OCI-LY1 (cell line): ENCODE measurements around the gene CASZ1.

Experiments
- H2AFZ ChIP-seq: fragments of 200-600 bp; sonication (generic), shearing (Covaris generic); 2 replicates; pipeline ENCODE4 v1.6.0; 2014; ENCODE audit warnings: antibody characterized with exemption, mild to moderate bottlenecking, low read length
- H3F3A ChIP-seq: fragments of 200-600 bp; sonication (generic), shearing (Covaris generic); 2 replicates; pipeline ENCODE4 v1.6.0; 2014; ENCODE audit warnings: mild to moderate bottlenecking, antibody characterized with exemption, low read length, moderate library complexity; ENCODE audit not compliant: insufficient read depth
- H3K27ac ChIP-seq: fragments of 200-600 bp; sonication (generic); 2 replicates; pipeline ENCODE4 v1.5.1; 2014; ENCODE audit warnings: low read length, mixed run types, mild to moderate bottlenecking, low read depth; ENCODE audit not compliant: poor library complexity, severe bottlenecking
- H3K27me3 ChIP-seq: fragments of 200-600 bp; sonication (generic); 2 replicates; pipeline ENCODE4 v1.6.0; 2014; ENCODE audit warnings: antibody characterized with exemption, mild to moderate bottlenecking, low read length, moderate library complexity; ENCODE audit not compliant: insufficient read depth
- H3K36me3 ChIP-seq: fragments of 200-600 bp; sonication (generic); 2 replicates; pipeline ENCODE4 v1.6.1; 2014; ENCODE audit warnings: mild to moderate bottlenecking, antibody characterized with exemption, low read length, moderate library complexity, mixed read lengths; ENCODE audit not compliant: insufficient read depth
- H3K4me1 ChIP-seq: fragments of 200-600 bp; sonication (generic); 2 replicates; pipeline ENCODE4 v1.5.1; 2014; ENCODE audit warnings: mild to moderate bottlenecking, low read length, moderate library complexity; ENCODE audit not compliant: insufficient read depth, severe bottlenecking
- H3K4me2 ChIP-seq: fragments of 200-600 bp; sonication (generic), shearing (Covaris generic); 2 replicates; pipeline ENCODE4 v1.6.1; 2014; ENCODE audit warnings: low read length
- H3K4me3 ChIP-seq: fragments of 200-600 bp; sonication (generic); 2 replicates; pipeline ENCODE4 v1.5.1; 2014; ENCODE audit warnings: low read length, low read depth, mild to moderate bottlenecking, mixed read lengths; ENCODE audit not compliant: poor library complexity, severe bottlenecking
- H3K79me2 ChIP-seq: fragments of 200-600 bp; shearing (Covaris generic); 2 replicates; pipeline ENCODE4 v1.6.1; 2016; ENCODE audit warnings: mixed run types, low read length, mixed read lengths; ENCODE audit not compliant: insufficient read depth
- H3K9ac ChIP-seq: fragments of 200-600 bp; sonication (generic), shearing (Covaris generic); 2 replicates; pipeline ENCODE4 v1.6.1; 2014; ENCODE audit warnings: mild to moderate bottlenecking, low read length, mixed read lengths
- H3K9me2 ChIP-seq: fragments of 200-600 bp; sonication (generic), shearing (Covaris generic); 2 replicates; pipeline ENCODE4 v1.6.1; 2014; ENCODE audit warnings: low read depth, mild to moderate bottlenecking, low read length, mixed read lengths
- H3K9me3 ChIP-seq: fragments of 200-600 bp; shearing (Covaris generic); 2 replicates; pipeline ENCODE4 v1.6.1; 2014; ENCODE audit warnings: low read length, mixed read lengths
- H4K20me1 ChIP-seq: fragments of 200-600 bp; sonication (generic), shearing (Covaris generic); 2 replicates; pipeline ENCODE4 v1.6.0; 2016; ENCODE audit warnings: mild to moderate bottlenecking, low read length; ENCODE audit not compliant: insufficient read depth
- CTCF ChIP-seq: fragments of 200-600 bp; sonication (generic), shearing (Covaris generic); IDR thresholded peaks from 2 replicates; pipeline ENCODE4 v1.5.1; 2017; ENCODE audit warnings: mild to moderate bottlenecking, antibody characterized with exemption, low read length, moderate library complexity, mixed read lengths
- EZH2 ChIP-seq: fragments of 200-600 bp; sonication (generic), shearing (Covaris generic); IDR thresholded peaks from 2 replicates; pipeline ENCODE4 v1.8.0; 2017; ENCODE audit warnings: borderline replicate concordance, mixed run types, mild to moderate bottlenecking, antibody characterized with exemption, low read length, moderate library complexity, mixed read lengths

Gene CASZ1

GRCh38 chr1:10821388-10821787 is 24.9 kb upstream of the CASZ1 start:
- H3K27me3 ChIP-seq: peaks cover 3% of the 10 kb centered on the region; the same call in 1 of the 2 replicates
- H3K9ac ChIP-seq: no peak overlapping the region
- H3K79me2 ChIP-seq: no peaks in the 10 kb centered on the region
- no peak overlapping the region for H3K4me3 ChIP-seq
- no peak overlapping the region for H2AFZ ChIP-seq
- H3K9me3 ChIP-seq: no peaks in the 10 kb centered on the region
- no peaks in the 10 kb centered on the region for H3F3A ChIP-seq
- no peaks in the 10 kb centered on the region for H3K4me1 ChIP-seq
- no peaks in the 10 kb centered on the region for H4K20me1 ChIP-seq
- H3K27ac ChIP-seq: no peak overlapping the region
- H3K4me2 ChIP-seq: no peak overlapping the region
- H3K36me3 ChIP-seq: no peaks in the 10 kb centered on the region
- TF ChIP-seq EZH2 (no peak), CTCF (no peak)
- no peaks in the 10 kb centered on the region for H3K9me2 ChIP-seq

- Histone ChIP-seq H3F3A (no peaks in the 10 kb centered on the region), H3K79me2 (no peaks in the 10 kb centered on the region), H3K9me3 (no peaks in the 10 kb centered on the region), H3K9me2 (no peaks in the 10 kb centered on the region), H2AFZ (no peak overlapping the region), H3K27me3 (peaks cover 3% of the 10 kb centered on the region; the same call in 1 of the 2 replicates), H3K36me3 (no peaks in the 10 kb centered on the region), H4K20me1 (no peaks in the 10 kb centered on the region), H3K9ac (no peak overlapping the region), H3K27ac (no peak overlapping the region), H3K4me1 (no peaks in the 10 kb centered on the region), H3K4me3 (no peak overlapping the region), H3K4me2 (no peak overlapping the region)
- no peak for TF ChIP-seq CTCF
- no peak for TF ChIP-seq EZH2
These were observed 24.0 kb upstream of the CASZ1 start for GRCh38 chr1:10820422-10820821.

GRCh38 chr1:10819198-10819901 is 22.9 kb upstream of the CASZ1 start:
- Histone ChIP-seq H3F3A (no peaks in the 10 kb centered on the region), H3K36me3 (no peaks in the 10 kb centered on the region), H3K79me2 (no peaks in the 10 kb centered on the region), H2AFZ (no peak overlapping the region), H3K4me3 (no peak overlapping the region), H3K9me3 (no peaks in the 10 kb centered on the region), H3K9ac (no peak overlapping the region), H3K27ac (no peak overlapping the region), H3K27me3 (0 out of 2 replicates have a peak, but pooled peaks cover 7% of the 10 kb centered on the region), H3K4me2 (no peak overlapping the region), H4K20me1 (no peaks in the 10 kb centered on the region), H3K9me2 (no peaks in the 10 kb centered on the region), H3K4me1 (no peaks in the 10 kb centered on the region)
- TF ChIP-seq EZH2 (no peak), CTCF (no peak)
